ENCODE measurements around the gene CRYBA4.

GRCh38 chr22:26588729-26589366 lies 32.9 kb upstream of the CRYBA4 start:
- TF ChIP-seq CTCF (conservative IDR thresholded peaks at IDR 0.05; ENCODE audit: low read depth in 2 of 2): no peak
- TF ChIP-seq REST (IDR thresholded peaks at IDR 0.05; ENCODE audit: unreplicated experiment): no peak
- no peak for TF ChIP-seq EZH2 (IDR thresholded peaks at IDR 0.05; ENCODE audit: low read depth, unreplicated experiment)

Measured in GM23338 (cell line).